ENCODE measurements around the gene TMCO6. TPM values are rescaled to one million over a fixed set of nuclear protein-coding genes. Genes with fewer than 3 reads are reported as not detected.
"Not testable (repeated sequence)": the region's sequence is repeated elsewhere in the genome, so short reads cannot be mapped to it uniquely, and the experiment has no call there.

The TMCO6 gene
- total RNA-seq, 1 donor = 8.6 TPM

DNA sequence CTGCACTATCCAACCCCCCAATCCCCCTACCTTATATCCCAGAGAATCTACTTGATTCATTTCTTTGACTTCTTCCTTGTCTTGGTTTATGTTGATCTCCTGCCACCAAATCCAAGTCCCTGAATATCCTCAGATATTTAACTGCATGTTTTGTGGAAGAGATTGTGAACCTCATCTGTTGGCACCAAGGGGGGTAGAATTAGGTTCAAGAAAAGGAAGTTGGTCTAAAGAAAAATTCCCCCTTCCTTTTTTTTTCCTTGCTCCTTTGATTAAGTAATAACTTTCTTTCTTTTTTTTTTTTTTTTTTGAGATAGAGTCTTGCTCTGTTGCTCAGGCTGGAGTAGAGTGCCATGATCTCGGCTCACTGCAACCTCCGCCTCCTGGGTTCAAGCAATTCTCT is 5.8 kb upstream of the TMCO6 start:
- TF ChIP-seq, protein P1, sequence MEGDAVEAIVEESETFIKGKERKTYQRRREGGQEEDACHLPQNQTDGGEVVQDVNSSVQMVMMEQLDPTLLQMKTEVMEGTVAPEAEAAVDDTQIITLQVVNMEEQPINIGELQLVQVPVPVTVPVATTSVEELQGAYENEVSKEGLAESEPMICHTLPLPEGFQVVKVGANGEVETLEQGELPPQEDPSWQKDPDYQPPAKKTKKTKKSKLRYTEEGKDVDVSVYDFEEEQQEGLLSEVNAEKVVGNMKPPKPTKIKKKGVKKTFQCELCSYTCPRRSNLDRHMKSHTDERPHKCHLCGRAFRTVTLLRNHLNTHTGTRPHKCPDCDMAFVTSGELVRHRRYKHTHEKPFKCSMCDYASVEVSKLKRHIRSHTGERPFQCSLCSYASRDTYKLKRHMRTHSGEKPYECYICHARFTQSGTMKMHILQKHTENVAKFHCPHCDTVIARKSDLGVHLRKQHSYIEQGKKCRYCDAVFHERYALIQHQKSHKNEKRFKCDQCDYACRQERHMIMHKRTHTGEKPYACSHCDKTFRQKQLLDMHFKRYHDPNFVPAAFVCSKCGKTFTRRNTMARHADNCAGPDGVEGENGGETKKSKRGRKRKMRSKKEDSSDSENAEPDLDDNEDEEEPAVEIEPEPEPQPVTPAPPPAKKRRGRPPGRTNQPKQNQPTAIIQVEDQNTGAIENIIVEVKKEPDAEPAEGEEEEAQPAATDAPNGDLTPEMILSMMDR (IDR thresholded peaks at IDR 0.05; ENCODE audit: insufficient read depth, low read depth, low read length) = no peak
- no peak for DNase-seq (ENCODE audit: low read depth)
- H3K4me3 ChIP-seq (ENCODE audit: low read depth, low read length) = no peak overlapping the region

DNA sequence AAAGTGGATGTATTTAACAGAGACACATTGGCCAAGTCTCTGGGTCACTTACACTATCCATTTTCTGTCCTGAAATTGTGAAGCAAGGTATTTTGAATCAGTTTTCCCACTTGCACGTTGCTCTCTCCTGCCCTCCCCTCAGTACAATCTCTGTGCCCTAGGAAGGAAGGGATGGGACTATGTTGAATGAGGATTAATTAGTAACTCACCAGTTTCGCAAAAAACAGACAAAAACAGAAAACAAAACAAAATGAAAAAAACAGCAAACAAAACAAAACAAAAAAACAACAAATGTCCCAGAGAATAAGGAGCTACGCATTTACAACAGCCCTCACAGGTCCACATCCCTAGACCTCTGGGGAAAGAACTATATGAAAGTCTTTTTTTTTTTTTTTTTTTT is 5.1 kb upstream of the TMCO6 start:
- TF ChIP-seq, protein P1 (IDR thresholded peaks at IDR 0.05; ENCODE audit: insufficient read depth, low read depth, low read length) = no peak
- no peak for DNase-seq (ENCODE audit: low read depth)
- H3K4me3 ChIP-seq (ENCODE audit: low read depth, low read length) = no peak overlapping the region

DNA sequence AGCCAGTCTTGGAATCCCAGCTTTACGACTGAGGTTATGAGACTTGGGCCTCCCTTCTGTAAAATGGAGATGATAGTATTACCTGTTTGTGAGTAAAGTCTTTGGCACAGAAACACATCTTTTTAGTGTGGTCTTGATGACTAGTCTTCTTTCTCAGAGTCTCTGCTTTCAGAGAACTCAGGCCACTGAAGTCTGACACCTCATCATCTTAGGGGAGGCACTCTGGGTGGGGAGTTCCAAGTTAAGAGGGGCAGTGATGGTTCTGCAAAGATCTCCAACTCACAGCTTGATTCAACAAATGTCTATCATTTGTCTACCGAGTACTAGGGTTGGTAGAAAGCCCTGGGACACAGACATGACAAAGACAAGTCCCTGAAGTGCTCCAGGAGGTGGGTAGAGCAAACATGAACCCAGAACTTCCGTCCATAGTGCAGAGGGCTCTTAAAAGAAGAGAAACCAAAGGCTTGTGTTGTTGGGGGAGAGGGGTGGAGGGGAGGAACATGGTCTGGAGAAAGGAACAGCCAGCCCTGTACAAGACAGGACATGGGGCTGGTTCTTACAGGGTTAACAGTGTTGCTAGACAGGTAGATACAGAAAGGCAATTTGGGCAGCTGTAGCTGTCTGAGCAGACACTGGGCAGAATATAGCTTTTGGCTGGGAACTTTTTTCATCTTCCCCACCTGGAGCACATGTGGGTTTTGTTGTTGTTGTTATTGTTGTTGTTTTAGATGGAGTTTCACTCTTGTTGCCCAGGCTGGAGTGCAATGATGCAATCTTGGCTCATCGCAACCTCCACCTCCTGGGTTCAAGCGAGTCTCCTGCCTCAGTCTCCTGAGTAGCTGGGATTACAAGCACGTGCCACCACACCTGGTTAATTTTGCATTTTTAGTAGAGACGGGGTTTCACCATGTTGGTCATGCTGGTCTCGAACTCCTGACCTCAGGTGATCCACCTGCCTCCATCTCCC is 3.7 kb upstream of the TMCO6 start:
- TF ChIP-seq, protein P1 (IDR thresholded peaks at IDR 0.05; ENCODE audit: insufficient read depth, low read depth, low read length) = no peak
- H3K4me3 ChIP-seq (ENCODE audit: low read depth, low read length) = no peak overlapping the region
- DNase-seq (ENCODE audit: low read depth) = no peak

- TF ChIP-seq, protein P1 (IDR thresholded peaks at IDR 0.05; ENCODE audit: insufficient read depth, low read depth, low read length) = no peak
- H3K4me3 ChIP-seq (ENCODE audit: low read depth, low read length) = no peak overlapping the region
- no peak for DNase-seq (ENCODE audit: low read depth)
Observed at GRCh38 chr5:140637371-140638100, 1.7 kb upstream of the TMCO6 start.

- H3K4me3 ChIP-seq (ENCODE audit: low read depth, low read length) = peak overlapping the region; percentile 80
- not testable (repeated sequence) for DNase-seq (ENCODE audit: low read depth)
Observed at GRCh38 chr5:140638898-140639147, 428 bp upstream of the TMCO6 start.

DNA sequence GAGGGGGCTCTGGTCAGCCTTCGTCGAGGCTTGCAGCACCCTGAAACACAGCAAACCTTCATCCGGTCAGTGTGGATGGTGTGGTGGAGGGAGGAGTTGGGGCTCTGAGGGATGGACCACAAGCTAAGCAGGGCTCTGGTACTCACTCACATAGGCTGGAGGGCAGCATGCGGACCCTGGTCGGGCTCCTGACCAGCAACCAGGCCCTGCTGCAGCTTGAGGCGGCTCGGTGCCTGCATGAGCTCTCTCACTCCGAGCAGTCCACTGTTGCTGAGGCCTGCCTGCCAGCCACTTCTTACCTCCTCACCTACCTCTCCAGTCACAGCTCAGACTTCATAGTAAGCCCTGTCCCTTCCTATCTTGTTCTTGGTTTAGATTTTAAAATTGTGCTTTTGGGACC is 2.5 kb downstream of the TMCO6 start:
- no peak overlapping the region for H3K4me3 ChIP-seq (ENCODE audit: low read depth, low read length)
- TF ChIP-seq, protein P1 (IDR thresholded peaks at IDR 0.05; ENCODE audit: insufficient read depth, low read depth, low read length) = no peak
- DNase-seq (ENCODE audit: low read depth) = no peak

- TF ChIP-seq, protein P1 (IDR thresholded peaks at IDR 0.05; ENCODE audit: insufficient read depth, low read depth, low read length) = no peak
- H3K4me3 ChIP-seq (ENCODE audit: low read depth, low read length) = no peak overlapping the region
- DNase-seq (ENCODE audit: low read depth) = peak; percentile 63
Observed at GRCh38 chr5:140642718-140643117, 3.5 kb downstream of the TMCO6 start.

All from fibroblast of villous mesenchyme (primary cell).